OCI-LY7 (cell line): ENCODE data around the gene SLC35F4.

Source experiments
- EZH2phosphoT487 ChIP-seq: fragments of 200-600 bp; sonication (generic); IDR thresholded peaks from 2 replicates; pipeline ENCODE4 v1.6.1; 2018; ENCODE audit warnings: low read depth, borderline replicate concordance, mild to moderate bottlenecking, mixed run types, antibody characterized with exemption, low read length, moderate library complexity, mixed read lengths
- TF ChIP-seq, protein P1 (sequence below): fragments of 200-600 bp; sonication (generic); conservative IDR thresholded peaks from 2 replicates; pipeline ENCODE4 v1.5.1; 2014; ENCODE audit warnings: mild to moderate bottlenecking, antibody characterized with exemption, low read length, moderate library complexity, mixed read lengths

GRCh38 chr14:57754527-57754926 is 111.4 kb downstream of the SLC35F4 start:
- TF ChIP-seq, protein P1, sequence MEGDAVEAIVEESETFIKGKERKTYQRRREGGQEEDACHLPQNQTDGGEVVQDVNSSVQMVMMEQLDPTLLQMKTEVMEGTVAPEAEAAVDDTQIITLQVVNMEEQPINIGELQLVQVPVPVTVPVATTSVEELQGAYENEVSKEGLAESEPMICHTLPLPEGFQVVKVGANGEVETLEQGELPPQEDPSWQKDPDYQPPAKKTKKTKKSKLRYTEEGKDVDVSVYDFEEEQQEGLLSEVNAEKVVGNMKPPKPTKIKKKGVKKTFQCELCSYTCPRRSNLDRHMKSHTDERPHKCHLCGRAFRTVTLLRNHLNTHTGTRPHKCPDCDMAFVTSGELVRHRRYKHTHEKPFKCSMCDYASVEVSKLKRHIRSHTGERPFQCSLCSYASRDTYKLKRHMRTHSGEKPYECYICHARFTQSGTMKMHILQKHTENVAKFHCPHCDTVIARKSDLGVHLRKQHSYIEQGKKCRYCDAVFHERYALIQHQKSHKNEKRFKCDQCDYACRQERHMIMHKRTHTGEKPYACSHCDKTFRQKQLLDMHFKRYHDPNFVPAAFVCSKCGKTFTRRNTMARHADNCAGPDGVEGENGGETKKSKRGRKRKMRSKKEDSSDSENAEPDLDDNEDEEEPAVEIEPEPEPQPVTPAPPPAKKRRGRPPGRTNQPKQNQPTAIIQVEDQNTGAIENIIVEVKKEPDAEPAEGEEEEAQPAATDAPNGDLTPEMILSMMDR = no peak
- TF ChIP-seq EZH2phosphoT487 = no peak
